Stomach smooth muscle (tissue), 2 donors: ENCODE results near the gene ALDH7A1.
"Not testable (repeated sequence)": the region's sequence is repeated elsewhere in the genome, so short reads cannot be mapped to it uniquely, and the experiment has no call there.

Experiments
- H3K27ac ChIP-seq: one replicate; pipeline ENCODE4 v1.7.0; 2013; ENCODE audit warnings: mild to moderate bottlenecking, low read length, inconsistent platforms
- H3K27me3 ChIP-seq, 2 donors: one replicate each; pipeline ENCODE4 v1.7.0; 2013; ENCODE audit warnings: low read length in 2 of 2; ENCODE audit not compliant: insufficient read depth in 2 of 2, control insufficient read depth in 1 of 2
- H3K36me3 ChIP-seq, 2 donors: one replicate each; pipeline ENCODE4 v1.7.0; 2013; ENCODE audit warnings: low read length in 2 of 2; ENCODE audit not compliant: control insufficient read depth in 2 of 2, insufficient read depth in 2 of 2
- H3K4me1 ChIP-seq: one replicate; pipeline ENCODE4 v1.7.0; 2013; ENCODE audit warnings: low read length; ENCODE audit not compliant: control insufficient read depth, insufficient read depth
- H3K4me3 ChIP-seq, 2 donors: one replicate each; pipeline ENCODE4 v1.7.0; 2013; ENCODE audit warnings: low read length in 2 of 2
- H3K9ac ChIP-seq, 2 donors: one replicate each; pipeline ENCODE4 v1.7.0; 2013; ENCODE audit warnings: low read length in 2 of 2, mild to moderate bottlenecking in 1 of 2
- H3K9me3 ChIP-seq, 2 donors: one replicate each; pipeline ENCODE4 v1.7.0; 2013; ENCODE audit warnings: low read length in 2 of 2; ENCODE audit not compliant: control insufficient read depth in 2 of 2
- donor health status: healthy.
- donor health status: Pancreatic carcinoma.

Gene ALDH7A1

GRCh38 chr5:126615286-126615685 lies 20.3 kb upstream of the ALDH7A1 start:
- Histone ChIP-seq H3K36me3 (peaks cover 10 to 14% of the 10 kb centered on the region in 2 donors), H3K27ac (no peak overlapping the region), H3K27me3 (no peaks in the 10 kb centered on the region), H3K4me3 (no peak overlapping the region), H3K4me1 (no peaks in the 10 kb centered on the region), H3K9me3 (no peaks in the 10 kb centered on the region), H3K9ac (no peak overlapping the region)

GRCh38 chr5:126613941-126614592 lies 19.0 kb upstream of the ALDH7A1 start:
- Histone ChIP-seq H3K4me1 (no peaks in the 10 kb centered on the region), H3K27me3 (no peaks in the 10 kb centered on the region), H3K4me3 (no peak overlapping the region), H3K9me3 (no peaks in the 10 kb centered on the region), H3K27ac (no peak overlapping the region), H3K36me3 (peaks cover 15 to 17% of the 10 kb centered on the region in 2 donors), H3K9ac (no peak overlapping the region)

GRCh38 chr5:126610616-126611015 lies 15.6 kb upstream of the ALDH7A1 start:
- no peak overlapping the region for H3K4me3 ChIP-seq
- H3K9ac ChIP-seq = no peak overlapping the region
- H3K4me1 ChIP-seq = peaks cover 6% of the 10 kb centered on the region
- H3K9me3 ChIP-seq = no peaks in the 10 kb centered on the region
- H3K27me3 ChIP-seq = no peaks in the 10 kb centered on the region
- H3K27ac ChIP-seq = no peak overlapping the region
- H3K36me3 ChIP-seq = peaks cover 12 to 13% of the 10 kb centered on the region in 2 donors

- H3K4me1 ChIP-seq = peaks cover 10% of the 10 kb centered on the region
- H3K9ac ChIP-seq = no peak overlapping the region
- peaks cover 15 to 16% of the 10 kb centered on the region in 2 donors for H3K36me3 ChIP-seq
- no peaks in the 10 kb centered on the region for H3K9me3 ChIP-seq
- no peak overlapping the region for H3K4me3 ChIP-seq
- no peaks in the 10 kb centered on the region for H3K27me3 ChIP-seq
- no peak overlapping the region for H3K27ac ChIP-seq
Measured at GRCh38 chr5:126610160-126610559, 15.1 kb upstream of the ALDH7A1 start.

GRCh38 chr5:126605525-126605924 lies 10.5 kb upstream of the ALDH7A1 start:
- Histone ChIP-seq H3K27ac (no peak overlapping the region), H3K9me3 (no peaks in the 10 kb centered on the region), H3K4me1 (peaks cover 24% of the 10 kb centered on the region), H3K4me3 (no peak overlapping the region), H3K27me3 (no peaks in the 10 kb centered on the region), H3K9ac (no peak overlapping the region), H3K36me3 (peaks cover 15 to 25% of the 10 kb centered on the region in 2 donors)

GRCh38 chr5:126603402-126603991 lies 8.5 kb upstream of the ALDH7A1 start:
- peaks cover 11 to 19% of the 10 kb centered on the region in 2 donors for H3K36me3 ChIP-seq
- no peak overlapping the region for H3K27ac ChIP-seq
- no peak overlapping the region for H3K9ac ChIP-seq
- H3K4me3 ChIP-seq = no peak overlapping the region
- H3K4me1 ChIP-seq = peaks cover 24% of the 10 kb centered on the region
- peaks cover 0 to 3% of the 10 kb centered on the region in 2 donors for H3K9me3 ChIP-seq
- no peaks in the 10 kb centered on the region for H3K27me3 ChIP-seq

GRCh38 chr5:126600631-126601511 lies 5.9 kb upstream of the ALDH7A1 start, which contains the start of gene PHAX:
Gene PHAX (plus strand): TSS chr5:126600947. CDS start chr5:126600963, 16 bp downstream.
- Histone ChIP-seq H3K9ac (peak within 1 kb of the TSS; percentile 77 to 86), H3K27ac (peak within 1 kb of the TSS; percentile 81), H3K4me1 (peaks cover 20% of the 10 kb centered on the region)

GRCh38 chr5:126599971-126600630 lies 5.1 kb upstream of the ALDH7A1 start:
- H3K9me3 ChIP-seq, H3K27me3 ChIP-seq: not testable (repeated sequence)
- Histone ChIP-seq H3K27ac (peak overlapping the region; percentile 55), H3K36me3 (peaks cover 8 to 11% of the 10 kb centered on the region in 2 donors), H3K4me3 (peak overlapping the region; percentile 64 to 94), H3K4me1 (peaks cover 13% of the 10 kb centered on the region), H3K9ac (peak overlapping the region; percentile 36 to 86)

More at GRCh38 chr5:126600631-126601511, 5.9 kb upstream of the ALDH7A1 start, which contains the start of gene PHAX:
- H3K36me3 ChIP-seq = peaks cover 11 to 16% of the 10 kb centered on the region in 2 donors
- H3K9me3 ChIP-seq = peaks cover 0 to 3% of the 10 kb centered on the region in 2 donors
- peak within 1 kb of the TSS; percentile 90 to 94 for H3K4me3 ChIP-seq
- H3K27me3 ChIP-seq = no peaks in the 10 kb centered on the region

- peaks cover 0 to 3% of the 10 kb centered on the region in 2 donors for H3K9me3 ChIP-seq
- H3K36me3 ChIP-seq = peaks cover 7 to 8% of the 10 kb centered on the region in 2 donors
- no peak overlapping the region for H3K27ac ChIP-seq
- H3K4me1 ChIP-seq = peaks cover 12% of the 10 kb centered on the region
- H3K27me3 ChIP-seq = no peaks in the 10 kb centered on the region
- H3K4me3 ChIP-seq = no peak overlapping the region
- no peak overlapping the region for H3K9ac ChIP-seq
Measured at GRCh38 chr5:126599499-126599898, 4.5 kb upstream of the ALDH7A1 start.

- Histone ChIP-seq H3K27me3 (no peaks in the 10 kb centered on the region), H3K36me3 (no peaks in the 10 kb centered on the region), H3K4me3 (no peak overlapping the region), H3K9ac (no peak overlapping the region), H3K9me3 (peaks cover 0 to 3% of the 10 kb centered on the region in 2 donors), H3K27ac (no peak overlapping the region), H3K4me1 (peaks cover 16% of the 10 kb centered on the region)
Measured at GRCh38 chr5:126597156-126597555, 2.1 kb upstream of the ALDH7A1 start.
